Astrocyte (in vitro differentiated cells and primary cell): Measurements from ENCODE around the gene OSTF1. TPM values are rescaled to one million over a fixed set of nuclear protein-coding genes. Genes with fewer than 3 reads are reported as not detected.

Experiments
- DNase-seq: peaks from one replicate; pipeline ENCODE4 v3.0.0-alpha.2; 2010; ENCODE audit warnings: low read depth
- FAIRE-seq: peaks from 2 replicates; lab custom pipeline; 2011; peaks lifted over from hg19 to GRCh38; lab: Jason Lieb, UNC
- H2AFZ ChIP-seq: 2 replicates; pipeline ENCODE4 v1.6.0; 2012; ENCODE audit warnings: low read depth, low read length, inconsistent platforms
- H3K27ac ChIP-seq: 2 replicates; pipeline ENCODE4 v1.5.1; 2011; ENCODE audit warnings: low read depth, low read length, inconsistent platforms
- H3K27me3 ChIP-seq: 2 replicates; pipeline ENCODE4 v1.6.0; 2011; ENCODE audit warnings: low read length, inconsistent platforms; ENCODE audit not compliant: insufficient read depth
- H3K36me3 ChIP-seq: 2 replicates; pipeline ENCODE4 v1.5.1; 2011; ENCODE audit warnings: low read length, inconsistent platforms; ENCODE audit not compliant: insufficient read depth
- H3K4me1 ChIP-seq: 2 replicates; pipeline ENCODE4 v1.5.1; 2011; ENCODE audit warnings: low read length, inconsistent platforms; ENCODE audit not compliant: insufficient read depth
- H3K4me2 ChIP-seq: 2 replicates; pipeline ENCODE4 v1.6.0; 2012; ENCODE audit warnings: low read length, inconsistent platforms
- H3K4me3 ChIP-seq: 2 replicates; pipeline ENCODE4 v1.5.1; 2011; ENCODE audit warnings: low read depth, mild to moderate bottlenecking, low read length, inconsistent platforms; ENCODE audit not compliant: insufficient read depth
- H3K79me2 ChIP-seq: 2 replicates; pipeline ENCODE4 v1.6.0; 2012; ENCODE audit warnings: mild to moderate bottlenecking, low read length, inconsistent platforms; ENCODE audit not compliant: insufficient read depth
- H3K9ac ChIP-seq: 2 replicates; pipeline ENCODE4 v1.6.0; 2012; ENCODE audit warnings: mild to moderate bottlenecking, low read length, inconsistent platforms
- H3K9me3 ChIP-seq: 2 replicates; pipeline ENCODE4 v1.5.1; 2012; ENCODE audit warnings: low read depth, mild to moderate bottlenecking, low read length, inconsistent platforms; ENCODE audit not compliant: insufficient read depth
- H4K20me1 ChIP-seq: 2 replicates; pipeline ENCODE4 v1.6.0; 2012; ENCODE audit warnings: low read length, inconsistent platforms; ENCODE audit not compliant: insufficient read depth
- H3K27ac Mint-ChIP-seq: one replicate; pipeline ENCODE4 v1.8.0; 2021; ENCODE audit warnings: mild to moderate bottlenecking, mixed read lengths; ENCODE audit not compliant: unreplicated experiment
- H3K27me3 Mint-ChIP-seq: one replicate; pipeline ENCODE4 v1.8.0; 2021; ENCODE audit warnings: low read depth, mixed read lengths; ENCODE audit not compliant: unreplicated experiment
- H3K36me3 Mint-ChIP-seq: one replicate; pipeline ENCODE4 v1.8.0; 2021; ENCODE audit warnings: low read depth, mixed read lengths; ENCODE audit not compliant: unreplicated experiment
- H3K4me1 Mint-ChIP-seq: one replicate; pipeline ENCODE4 v1.8.0; 2021; ENCODE audit warnings: low read depth, mixed read lengths; ENCODE audit not compliant: unreplicated experiment
- H3K4me3 Mint-ChIP-seq: one replicate; pipeline ENCODE4 v1.8.0; 2021; ENCODE audit warnings: mild to moderate bottlenecking, moderate library complexity, mixed read lengths; ENCODE audit not compliant: unreplicated experiment
- H3K9me3 Mint-ChIP-seq: one replicate; pipeline ENCODE4 v1.8.0; 2021; ENCODE audit warnings: mild to moderate bottlenecking, mixed read lengths; ENCODE audit not compliant: unreplicated experiment
- CTCF ChIP-seq: IDR thresholded peaks from 2 replicates; pipeline ENCODE4 v1.5.1; 2011; ENCODE audit warnings: low read depth, mild to moderate bottlenecking, inconsistent platforms, low read length, moderate library complexity; ENCODE audit not compliant: insufficient read depth
- EZH2 ChIP-seq: IDR thresholded peaks from 2 replicates; pipeline ENCODE4 v1.6.1; 2012; ENCODE audit warnings: mild to moderate bottlenecking, low read length, inconsistent platforms; ENCODE audit not compliant: insufficient read depth
- total RNA-seq: library from RNA; stranded (reverse); gene quantifications from 2 replicates; pipeline ENCODE4 v1.2.1, GENCODE V29; 2021

The OSTF1 gene
- total RNA-seq, 1 donor from 2014 or later, result 43.0 TPM

- peak overlapping the region; percentile 7 for H3K4me3 ChIP-seq
- Mint-ChIP-seq H3K4me3 (peak overlapping the region; percentile 54), H3K9me3 (peaks cover 4% of the 10 kb centered on the region), H3K27ac (peak overlapping the region; percentile 93), H3K36me3 (peaks cover 20% of the 10 kb centered on the region), H3K27me3 (no peaks in the 10 kb centered on the region), H3K4me1 (peaks cover 36% of the 10 kb centered on the region)
- H3K4me2 ChIP-seq, result peak overlapping the region; percentile 71
- no peak overlapping the region for H2AFZ ChIP-seq
- H4K20me1 ChIP-seq, result no peaks in the 10 kb centered on the region
- peak; percentile 10 for DNase-seq
- peaks cover 22% of the 10 kb centered on the region for H3K4me1 ChIP-seq
- H3K79me2 ChIP-seq, result no peaks in the 10 kb centered on the region
- peaks cover 3% of the 10 kb centered on the region for H3K36me3 ChIP-seq
- H3K9ac ChIP-seq, result peak overlapping the region; percentile 38
- peak overlapping the region; percentile 77 for H3K27ac ChIP-seq
- FAIRE-seq, result no peak
- H3K27me3 ChIP-seq, result no peaks in the 10 kb centered on the region
- TF ChIP-seq CTCF, result no peak
- no peak for TF ChIP-seq EZH2
- H3K9me3 ChIP-seq, result no peaks in the 10 kb centered on the region
Observed at GRCh38 chr9:75147638-75148037, 59.3 kb downstream of the OSTF1 start.

GRCh38 chr9:75148561-75148960, 60.2 kb downstream of the OSTF1 start:
- Histone ChIP-seq H3K4me3 (no peak overlapping the region), H3K4me2 (peak overlapping the region; percentile 71), H3K27ac (peak overlapping the region; percentile 77), H3K9ac (peak overlapping the region; percentile 51), H3K36me3 (peaks cover 3% of the 10 kb centered on the region), H3K9me3 (no peaks in the 10 kb centered on the region), H3K4me1 (peaks cover 22% of the 10 kb centered on the region), H4K20me1 (no peaks in the 10 kb centered on the region), H2AFZ (no peak overlapping the region), H3K79me2 (no peaks in the 10 kb centered on the region), H3K27me3 (no peaks in the 10 kb centered on the region)
- DNase-seq (peak; percentile 96), FAIRE-seq (peak; percentile 86)
- Mint-ChIP-seq H3K4me3 (no peak overlapping the region), H3K4me1 (peaks cover 36% of the 10 kb centered on the region), H3K9me3 (peaks cover 4% of the 10 kb centered on the region), H3K27ac (peak overlapping the region; percentile 93), H3K36me3 (peaks cover 17% of the 10 kb centered on the region), H3K27me3 (no peaks in the 10 kb centered on the region)
- no peak for TF ChIP-seq EZH2
- no peak for TF ChIP-seq CTCF

DNA sequence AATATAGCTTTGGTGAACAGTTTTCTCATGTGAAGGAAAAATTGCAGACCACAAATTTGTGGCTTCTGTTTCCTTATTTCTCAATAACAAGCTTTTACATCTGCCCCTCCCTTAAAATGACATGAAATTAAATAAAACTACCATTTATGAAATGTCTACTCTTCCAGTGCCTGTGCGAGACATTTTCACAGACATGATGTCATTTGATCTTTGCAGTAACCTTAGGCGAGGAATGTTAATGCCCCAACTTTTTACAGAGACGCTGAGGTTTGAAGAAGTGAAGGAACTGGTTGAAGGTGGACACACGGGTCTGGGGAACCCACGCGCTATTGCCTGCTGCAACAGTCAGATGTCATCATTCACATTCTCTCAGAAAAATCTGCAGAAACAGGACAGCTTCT, 61.5 kb downstream of the OSTF1 start:
- H3K4me2 ChIP-seq, result no peak overlapping the region
- H3K9me3 ChIP-seq, result no peaks in the 10 kb centered on the region
- DNase-seq (no peak), FAIRE-seq (no peak)
- no peaks in the 10 kb centered on the region for H3K27me3 ChIP-seq
- Mint-ChIP-seq H3K27me3 (no peaks in the 10 kb centered on the region), H3K36me3 (peaks cover 5% of the 10 kb centered on the region), H3K4me3 (no peak overlapping the region), H3K9me3 (no peaks in the 10 kb centered on the region), H3K4me1 (peaks cover 36% of the 10 kb centered on the region), H3K27ac (peak overlapping the region; percentile 91)
- no peak overlapping the region for H3K27ac ChIP-seq
- no peak overlapping the region for H3K9ac ChIP-seq
- H3K79me2 ChIP-seq, result no peaks in the 10 kb centered on the region
- H3K4me3 ChIP-seq, result no peak overlapping the region
- H2AFZ ChIP-seq, result no peak overlapping the region
- TF ChIP-seq EZH2, result no peak
- TF ChIP-seq CTCF, result no peak
- H3K36me3 ChIP-seq, result no peaks in the 10 kb centered on the region
- peaks cover 22% of the 10 kb centered on the region for H3K4me1 ChIP-seq
- no peaks in the 10 kb centered on the region for H4K20me1 ChIP-seq
